HEK293 (cell line): ENCODE results near the gene FSTL3.

Source experiments
- YY1 ChIP-seq: fragments of 450-650 bp; formaldehyde crosslinking; IDR thresholded peaks from 2 replicates; pipeline ENCODE4 v1.5.1; 2018; ENCODE audit warnings: missing biosample characterization, missing genetic modification characterization
- ZBTB1 ChIP-seq: fragments of 450-650 bp; formaldehyde crosslinking; IDR thresholded peaks from 2 replicates; pipeline ENCODE4 v1.5.1; 2016; ENCODE audit warnings: missing biosample characterization, missing genetic modification characterization
- ZNF121 ChIP-seq: fragments of 450-650 bp; formaldehyde crosslinking; IDR thresholded peaks from 2 replicates; pipeline ENCODE4 v1.5.1; 2016; ENCODE audit warnings: missing biosample characterization, missing genetic modification characterization
- ZNF239 ChIP-seq: fragments of 450-650 bp; formaldehyde crosslinking; IDR thresholded peaks from 2 replicates; pipeline ENCODE4 v1.5.1; 2016; ENCODE audit warnings: missing biosample characterization, missing genetic modification characterization
- ZNF302 ChIP-seq: fragments of 450-650 bp; formaldehyde crosslinking; IDR thresholded peaks from 2 replicates; pipeline ENCODE4 v1.5.1; 2016; ENCODE audit warnings: missing biosample characterization, missing genetic modification characterization, low read depth
- ZNF600 ChIP-seq: fragments of 450-650 bp; formaldehyde crosslinking; IDR thresholded peaks from 2 replicates; pipeline ENCODE4 v1.5.1; 2016; ENCODE audit warnings: missing biosample characterization, missing genetic modification characterization
- TF ChIP-seq, protein P1 (sequence below): fragments of 450-650 bp; formaldehyde crosslinking; IDR thresholded peaks from 2 replicates; pipeline ENCODE4 v1.5.1; 2016; ENCODE audit warnings: missing biosample characterization, missing genetic modification characterization
- TF ChIP-seq, protein P2 (sequence below): fragments of 450-650 bp; formaldehyde crosslinking; IDR thresholded peaks from 2 replicates; pipeline ENCODE4 v1.5.1; 2016; ENCODE audit warnings: missing biosample characterization, missing genetic modification characterization
- TF ChIP-seq, protein P3 (sequence below): fragments of 450-650 bp; formaldehyde crosslinking; IDR thresholded peaks from 2 replicates; pipeline ENCODE4 v1.5.1; 2016; ENCODE audit warnings: missing biosample characterization, missing genetic modification characterization

DNA sequence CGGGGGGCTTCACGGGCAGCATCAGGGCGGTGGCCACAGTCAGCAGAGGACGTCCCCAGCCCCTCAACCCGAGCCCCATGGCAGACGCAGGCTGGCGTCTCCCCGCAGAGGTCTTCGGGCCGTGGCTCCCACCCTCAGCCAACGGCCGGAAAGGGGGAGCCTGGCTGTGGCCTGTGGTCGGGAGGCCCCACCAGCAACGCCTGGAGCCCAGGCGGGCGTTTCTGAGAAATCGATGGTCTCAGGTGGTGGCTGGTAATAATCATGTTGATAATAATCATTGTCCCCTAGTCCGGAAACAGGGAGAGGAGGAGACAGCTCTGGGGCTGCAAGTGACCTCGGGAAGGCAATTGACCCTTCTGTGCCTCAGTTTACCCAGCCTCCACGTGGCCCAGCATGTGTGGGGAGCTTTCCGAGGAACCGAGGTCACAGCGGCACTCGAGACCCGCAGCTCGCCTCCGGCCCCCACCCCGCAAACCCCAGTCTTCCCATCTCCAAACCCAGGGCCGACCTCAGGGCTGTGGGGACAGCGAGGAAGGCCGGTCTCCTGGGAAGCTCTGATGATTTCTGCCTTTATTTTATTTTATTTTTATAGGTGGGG lies 19.3 kb downstream of the FSTL3 start, which contains the start of gene PRSS57:
- no peak for TF ChIP-seq YY1 (tag by site-specific recombination)
- TF ChIP-seq, protein P1, sequence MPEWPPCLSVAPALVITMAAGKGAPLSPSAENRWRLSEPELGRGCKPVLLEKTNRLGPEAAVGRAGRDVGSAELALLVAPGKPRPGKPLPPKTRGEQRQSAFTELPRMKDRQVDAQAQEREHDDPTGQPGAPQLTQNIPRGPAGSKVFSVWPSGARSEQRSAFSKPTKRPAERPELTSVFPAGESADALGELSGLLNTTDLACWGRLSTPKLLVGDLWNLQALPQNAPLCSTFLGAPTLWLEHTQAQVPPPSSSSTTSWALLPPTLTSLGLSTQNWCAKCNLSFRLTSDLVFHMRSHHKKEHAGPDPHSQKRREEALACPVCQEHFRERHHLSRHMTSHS = no peak
- TF ChIP-seq, protein P2, sequence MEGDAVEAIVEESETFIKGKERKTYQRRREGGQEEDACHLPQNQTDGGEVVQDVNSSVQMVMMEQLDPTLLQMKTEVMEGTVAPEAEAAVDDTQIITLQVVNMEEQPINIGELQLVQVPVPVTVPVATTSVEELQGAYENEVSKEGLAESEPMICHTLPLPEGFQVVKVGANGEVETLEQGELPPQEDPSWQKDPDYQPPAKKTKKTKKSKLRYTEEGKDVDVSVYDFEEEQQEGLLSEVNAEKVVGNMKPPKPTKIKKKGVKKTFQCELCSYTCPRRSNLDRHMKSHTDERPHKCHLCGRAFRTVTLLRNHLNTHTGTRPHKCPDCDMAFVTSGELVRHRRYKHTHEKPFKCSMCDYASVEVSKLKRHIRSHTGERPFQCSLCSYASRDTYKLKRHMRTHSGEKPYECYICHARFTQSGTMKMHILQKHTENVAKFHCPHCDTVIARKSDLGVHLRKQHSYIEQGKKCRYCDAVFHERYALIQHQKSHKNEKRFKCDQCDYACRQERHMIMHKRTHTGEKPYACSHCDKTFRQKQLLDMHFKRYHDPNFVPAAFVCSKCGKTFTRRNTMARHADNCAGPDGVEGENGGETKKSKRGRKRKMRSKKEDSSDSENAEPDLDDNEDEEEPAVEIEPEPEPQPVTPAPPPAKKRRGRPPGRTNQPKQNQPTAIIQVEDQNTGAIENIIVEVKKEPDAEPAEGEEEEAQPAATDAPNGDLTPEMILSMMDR (tag by site-specific recombination) = no peak
- no peak for TF ChIP-seq ZNF302 (tag by site-specific recombination)
- no peak for TF ChIP-seq ZNF600
- TF ChIP-seq ZNF239 (tag by site-specific recombination) = no peak
- TF ChIP-seq, protein P3, sequence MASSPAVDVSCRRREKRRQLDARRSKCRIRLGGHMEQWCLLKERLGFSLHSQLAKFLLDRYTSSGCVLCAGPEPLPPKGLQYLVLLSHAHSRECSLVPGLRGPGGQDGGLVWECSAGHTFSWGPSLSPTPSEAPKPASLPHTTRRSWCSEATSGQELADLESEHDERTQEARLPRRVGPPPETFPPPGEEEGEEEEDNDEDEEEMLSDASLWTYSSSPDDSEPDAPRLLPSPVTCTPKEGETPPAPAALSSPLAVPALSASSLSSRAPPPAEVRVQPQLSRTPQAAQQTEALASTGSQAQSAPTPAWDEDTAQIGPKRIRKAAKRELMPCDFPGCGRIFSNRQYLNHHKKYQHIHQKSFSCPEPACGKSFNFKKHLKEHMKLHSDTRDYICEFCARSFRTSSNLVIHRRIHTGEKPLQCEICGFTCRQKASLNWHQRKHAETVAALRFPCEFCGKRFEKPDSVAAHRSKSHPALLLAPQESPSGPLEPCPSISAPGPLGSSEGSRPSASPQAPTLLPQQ (tag by site-specific recombination) = no peak
- TF ChIP-seq ZBTB1 (tag by site-specific recombination) = no peak
- no peak for TF ChIP-seq ZNF121
